Upper lobe of left lung (tissue), 6 donors: ENCODE data around the gene ZNF556. TPM values are rescaled to one million over a fixed set of nuclear protein-coding genes. Genes with fewer than 3 reads are reported as not detected.
A peak's percentile ranks its signal among the peaks of the same experiment; 100 is the strongest.

ENCODE experiments used
- ATAC-seq, 2 donors: fragments of 200-7000 bp; cut with Tn5 transposase; one replicate each; pipeline ENCODE4 v1.9.1; 2022; ENCODE audit warnings: mild to moderate bottlenecking in 2 of 2, moderate library complexity in 2 of 2; ENCODE audit not compliant: low FRiP score in 2 of 2
- DNase-seq, 2 donors: peaks; one replicate each; pipeline ENCODE4 v3.0.0-alpha.2; 2019 to 2020
- H3K27ac ChIP-seq, 4 donors: fragments of 200-600 bp; sonication (generic); one replicate each; pipeline ENCODE4 v1.5.1; 2016 to 2019
- H3K27me3 ChIP-seq, 4 donors: fragments of 200-600 bp; sonication (generic); one replicate each; pipeline ENCODE4 v1.5.1; 2017 to 2019
- H3K36me3 ChIP-seq, 4 donors: fragments of 200-600 bp; sonication (generic); one replicate each; pipeline ENCODE4 v1.5.1; 2016 to 2019
- H3K4me1 ChIP-seq, 4 donors: fragments of 200-600 bp; sonication (generic); one replicate each; pipeline ENCODE4 v1.5.1; 2018 to 2019
- H3K4me3 ChIP-seq, 4 donors: fragments of 200-600 bp; sonication (generic); one replicate each; pipeline ENCODE4 v1.5.1; 2017 to 2019; ENCODE audit warnings: mild to moderate bottlenecking in 2 of 4, moderate library complexity in 1 of 4
- H3K9me3 ChIP-seq, 4 donors: fragments of 200-600 bp; sonication (generic); one replicate each; pipeline ENCODE4 v1.5.1; 2018 to 2019
- EP300 ChIP-seq, 4 donors: sonication (generic); formaldehyde crosslinking; IDR thresholded peaks; one replicate each; pipeline ENCODE4 v1.5.1; 2017; ENCODE audit warnings: antibody characterized with exemption in 4 of 4, control low read depth in 2 of 4
- POLR2A ChIP-seq, 4 donors: fragments of 450-650 bp; IDR thresholded peaks; one replicate each; pipeline ENCODE4 v1.5.1; 2016 to 2017; ENCODE audit warnings: antibody characterized with exemption in 4 of 4, mild to moderate bottlenecking in 2 of 4
- POLR2AphosphoS5 ChIP-seq, 2 donors: sonication (generic); formaldehyde crosslinking; IDR thresholded peaks; one replicate each; pipeline ENCODE4 v1.5.1; 2017; ENCODE audit warnings: antibody characterized with exemption in 2 of 2
- WGBS, 2 donors: methylation state at CpG; one replicate each; pipeline ENCODE4 v1.1.5; 2017 to 2018; 5-methylcytosine and 5-hydroxymethylcytosine counted together
- total RNA-seq, 6 donors: library from RNA; depleted of rRNA in 4 of 6; stranded (reverse); fragments of >200 nt in 4 of 6; gene quantifications; one replicate each; pipeline versions ENCODE4 v1.1.0 to v1.2.1, GENCODE V29; 2016 to 2021
- TF ChIP-seq, protein P1 (sequence below), 6 experiments: fragments of 450-650 bp in 4 of 6; fragments of 200-600 bp in 2 of 6; sonication (generic) in 2 of 6; IDR thresholded peaks; one replicate each; pipeline ENCODE4 v1.5.1; 2016 to 2019; ENCODE audit warnings: antibody characterized with exemption in 6 of 6
- donor health status: DM: no; HTN: no; CAD: no; lungs with moderate emphysema.
- donor health status: DM: no; HTN: yes; CAD: no; lungs with severe emphysema.

ZNF556 gene
- total RNA-seq, 6 donors from 2014 or later = not detected

GRCh38 chr19:2906631-2907195 lies 39.6 kb downstream of the ZNF556 start:
- 92 to 95% methylated on average over 15 to 19 of the region's 20 CpGs for WGBS, 2 donors
- H3K4me1 ChIP-seq = peaks cover 6 to 16% (median 8%) of the 10 kb centered on the region in 4 donors
- DNase-seq (no peak), ATAC-seq (no peak)
- H3K27ac ChIP-seq = no peak overlapping the region
- no peaks in the 10 kb centered on the region for H3K36me3 ChIP-seq
- H3K27me3 ChIP-seq = no peaks in the 10 kb centered on the region
- H3K9me3 ChIP-seq = no peaks in the 10 kb centered on the region
- H3K4me3 ChIP-seq = no peak overlapping the region
- TF ChIP-seq POLR2A (IDR thresholded peaks at IDR 0.05) = no peak
- TF ChIP-seq, protein P1, sequence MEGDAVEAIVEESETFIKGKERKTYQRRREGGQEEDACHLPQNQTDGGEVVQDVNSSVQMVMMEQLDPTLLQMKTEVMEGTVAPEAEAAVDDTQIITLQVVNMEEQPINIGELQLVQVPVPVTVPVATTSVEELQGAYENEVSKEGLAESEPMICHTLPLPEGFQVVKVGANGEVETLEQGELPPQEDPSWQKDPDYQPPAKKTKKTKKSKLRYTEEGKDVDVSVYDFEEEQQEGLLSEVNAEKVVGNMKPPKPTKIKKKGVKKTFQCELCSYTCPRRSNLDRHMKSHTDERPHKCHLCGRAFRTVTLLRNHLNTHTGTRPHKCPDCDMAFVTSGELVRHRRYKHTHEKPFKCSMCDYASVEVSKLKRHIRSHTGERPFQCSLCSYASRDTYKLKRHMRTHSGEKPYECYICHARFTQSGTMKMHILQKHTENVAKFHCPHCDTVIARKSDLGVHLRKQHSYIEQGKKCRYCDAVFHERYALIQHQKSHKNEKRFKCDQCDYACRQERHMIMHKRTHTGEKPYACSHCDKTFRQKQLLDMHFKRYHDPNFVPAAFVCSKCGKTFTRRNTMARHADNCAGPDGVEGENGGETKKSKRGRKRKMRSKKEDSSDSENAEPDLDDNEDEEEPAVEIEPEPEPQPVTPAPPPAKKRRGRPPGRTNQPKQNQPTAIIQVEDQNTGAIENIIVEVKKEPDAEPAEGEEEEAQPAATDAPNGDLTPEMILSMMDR (IDR thresholded peaks at IDR 0.05) = no peak
- no peak for TF ChIP-seq EP300 (IDR thresholded peaks at IDR 0.05)
- no peak for TF ChIP-seq POLR2AphosphoS5 (IDR thresholded peaks at IDR 0.05)

GRCh38 chr19:2912306-2912705 lies 45.2 kb downstream of the ZNF556 start:
- Histone ChIP-seq H3K27me3 (no peaks in the 10 kb centered on the region), H3K27ac (no peak overlapping the region), H3K9me3 (peaks cover 0 to 6% (median 5%) of the 10 kb centered on the region in 4 donors), H3K4me1 (no peaks in the 10 kb centered on the region), H3K36me3 (peaks cover 6 to 21% (median 13%) of the 10 kb centered on the region in 4 donors), H3K4me3 (no peak overlapping the region)
- no peak for DNase-seq
- ATAC-seq = no peak
- WGBS, 2 donors = 97 to 98% methylated on average over 5 of the region's 5 CpGs
- no peak for TF ChIP-seq EP300 (IDR thresholded peaks at IDR 0.05)
- no peak for TF ChIP-seq POLR2A (IDR thresholded peaks at IDR 0.05)
- TF ChIP-seq POLR2AphosphoS5 (IDR thresholded peaks at IDR 0.05) = no peak

DNA sequence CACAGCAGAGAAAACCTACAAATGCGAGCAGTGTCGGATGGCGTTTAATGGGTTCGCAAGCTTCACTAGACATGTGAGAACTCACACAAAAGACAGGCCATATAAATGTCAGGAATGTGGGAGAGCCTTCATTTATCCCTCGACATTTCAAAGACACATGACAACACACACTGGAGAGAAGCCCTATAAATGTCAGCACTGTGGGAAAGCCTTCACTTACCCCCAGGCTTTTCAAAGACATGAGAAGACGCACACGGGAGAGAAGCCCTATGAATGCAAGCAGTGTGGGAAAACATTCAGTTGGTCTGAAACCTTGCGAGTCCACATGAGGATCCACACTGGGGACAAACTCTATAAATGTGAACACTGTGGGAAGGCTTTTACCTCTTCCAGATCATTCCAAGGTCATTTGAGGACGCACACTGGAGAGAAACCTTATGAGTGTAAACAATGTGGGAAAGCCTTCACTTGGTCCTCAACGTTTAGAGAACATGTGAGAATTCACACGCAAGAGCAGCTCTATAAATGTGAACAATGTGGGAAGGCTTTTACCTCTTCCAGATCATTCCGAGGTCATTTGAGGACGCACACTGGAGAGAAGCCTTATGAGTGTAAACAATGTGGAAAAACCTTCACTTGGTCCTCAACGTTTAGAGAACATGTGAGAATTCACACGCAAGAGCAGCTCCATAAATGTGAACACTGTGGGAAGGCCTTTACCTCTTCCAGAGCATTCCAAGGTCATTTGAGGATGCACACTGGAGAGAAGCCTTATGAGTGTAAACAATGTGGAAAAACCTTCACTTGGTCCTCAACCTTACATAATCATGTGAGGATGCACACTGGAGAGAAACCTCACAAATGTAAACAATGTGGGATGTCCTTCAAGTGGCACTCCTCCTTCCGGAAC lies 50.4 kb downstream of the ZNF556 start:
- ATAC-seq = no peak
- Histone ChIP-seq H3K36me3 (peaks cover 12 to 33% (median 25%) of the 10 kb centered on the region in 4 donors), H3K4me3 (no peak overlapping the region), H3K27ac (no peak overlapping the region), H3K9me3 (peaks cover 3 to 15% (median 12%) of the 10 kb centered on the region in 4 donors), H3K27me3 (no peaks in the 10 kb centered on the region), H3K4me1 (no peaks in the 10 kb centered on the region)
- DNase-seq = no peak
- TF ChIP-seq POLR2AphosphoS5 (IDR thresholded peaks at IDR 0.05) = no peak
- TF ChIP-seq, protein P1 (IDR thresholded peaks at IDR 0.05) = no peak
- TF ChIP-seq POLR2A (IDR thresholded peaks at IDR 0.05) = no peak
- TF ChIP-seq EP300 (IDR thresholded peaks at IDR 0.05) = no peak
- 95 to 96% methylated on average over 16 of the region's 16 CpGs for WGBS, 2 donors

DNA sequence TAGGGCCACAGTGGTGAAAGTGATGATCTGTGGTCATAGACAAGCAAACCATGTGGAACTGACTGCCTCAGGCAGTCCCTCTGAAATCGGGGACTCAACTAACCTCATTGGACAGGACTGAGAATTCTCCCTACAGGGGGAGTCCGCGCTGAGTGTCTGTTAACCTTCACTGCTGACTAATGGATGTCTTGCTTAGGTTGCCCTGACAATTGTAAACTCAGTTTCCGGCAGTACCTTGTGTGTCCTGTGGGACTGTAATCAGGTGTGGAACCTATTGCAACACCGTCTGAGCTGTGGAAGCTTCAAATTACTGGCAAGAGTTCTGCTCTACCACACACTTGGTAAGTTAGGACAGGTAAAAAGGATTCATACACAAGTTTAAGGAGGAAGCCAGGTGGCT lies 55.9 kb downstream of the ZNF556 start:
- H3K9me3 ChIP-seq = peaks cover 0 to 2% (median 1%) of the 10 kb centered on the region in 4 donors
- H3K27me3 ChIP-seq = no peaks in the 10 kb centered on the region
- no peak overlapping the region for H3K27ac ChIP-seq
- TF ChIP-seq, protein P1 (IDR thresholded peaks at IDR 0.05) = peak in 1 of 6 experiments; percentile 43
- TF ChIP-seq POLR2A (IDR thresholded peaks at IDR 0.05) = no peak
- 61 to 84% methylated on average over 5 of the region's 5 CpGs for WGBS, 2 donors
- ATAC-seq (no peak), DNase-seq (peak in 1 of 2 donors; percentile 49)
- no peak overlapping the region for H3K4me3 ChIP-seq
- H3K4me1 ChIP-seq = peaks cover 0 to 13% (median 5%) of the 10 kb centered on the region in 4 donors
- H3K36me3 ChIP-seq = peaks cover 0 to 11% (median 4%) of the 10 kb centered on the region in 4 donors

DNA sequence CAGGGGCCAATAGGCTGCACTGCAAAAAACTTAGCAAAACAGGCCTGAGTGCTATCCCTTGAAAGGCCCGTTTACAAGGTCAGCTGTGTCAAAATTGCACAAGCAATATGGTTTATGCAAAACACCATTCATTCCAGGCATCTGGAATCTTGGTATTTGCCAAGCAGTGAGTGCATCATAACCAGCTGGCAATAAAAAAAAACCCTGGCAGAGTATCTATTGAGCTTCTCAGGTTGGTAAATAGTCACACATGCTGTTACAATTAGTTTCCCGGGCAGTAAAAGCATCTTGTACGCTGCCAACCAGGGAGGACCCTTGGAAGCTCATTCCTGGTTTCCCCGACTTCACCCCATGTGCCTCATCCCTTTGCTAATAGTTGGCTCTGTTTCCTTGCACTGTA lies 56.4 kb downstream of the ZNF556 start:
- Histone ChIP-seq H3K4me1 (peaks cover 0 to 13% (median 5%) of the 10 kb centered on the region in 4 donors), H3K9me3 (no peaks in the 10 kb centered on the region), H3K27me3 (no peaks in the 10 kb centered on the region), H3K27ac (no peak overlapping the region), H3K36me3 (peaks cover 0 to 6% (median under 1%) of the 10 kb centered on the region in 4 donors), H3K4me3 (no peak overlapping the region)
- TF ChIP-seq, protein P1 (IDR thresholded peaks at IDR 0.05) = no peak
- TF ChIP-seq POLR2AphosphoS5 (IDR thresholded peaks at IDR 0.05) = no peak
- TF ChIP-seq EP300 (IDR thresholded peaks at IDR 0.05) = no peak
- TF ChIP-seq POLR2A (IDR thresholded peaks at IDR 0.05) = no peak
- no peak for DNase-seq
- no peak for ATAC-seq
- 49 to 71% methylated on average over 4 of the region's 4 CpGs for WGBS, 2 donors
